SW 1271 (cell line): ENCODE data around the gene CDC25C.
A peak's percentile ranks its signal among the peaks of the same experiment; 100 is the strongest.

Experiments
- DNase-seq, 2 experiments: peaks; one replicate each; lab custom pipeline; 2025; lab: John Stamatoyannopoulos, UW

The CDC25C gene

DNA sequence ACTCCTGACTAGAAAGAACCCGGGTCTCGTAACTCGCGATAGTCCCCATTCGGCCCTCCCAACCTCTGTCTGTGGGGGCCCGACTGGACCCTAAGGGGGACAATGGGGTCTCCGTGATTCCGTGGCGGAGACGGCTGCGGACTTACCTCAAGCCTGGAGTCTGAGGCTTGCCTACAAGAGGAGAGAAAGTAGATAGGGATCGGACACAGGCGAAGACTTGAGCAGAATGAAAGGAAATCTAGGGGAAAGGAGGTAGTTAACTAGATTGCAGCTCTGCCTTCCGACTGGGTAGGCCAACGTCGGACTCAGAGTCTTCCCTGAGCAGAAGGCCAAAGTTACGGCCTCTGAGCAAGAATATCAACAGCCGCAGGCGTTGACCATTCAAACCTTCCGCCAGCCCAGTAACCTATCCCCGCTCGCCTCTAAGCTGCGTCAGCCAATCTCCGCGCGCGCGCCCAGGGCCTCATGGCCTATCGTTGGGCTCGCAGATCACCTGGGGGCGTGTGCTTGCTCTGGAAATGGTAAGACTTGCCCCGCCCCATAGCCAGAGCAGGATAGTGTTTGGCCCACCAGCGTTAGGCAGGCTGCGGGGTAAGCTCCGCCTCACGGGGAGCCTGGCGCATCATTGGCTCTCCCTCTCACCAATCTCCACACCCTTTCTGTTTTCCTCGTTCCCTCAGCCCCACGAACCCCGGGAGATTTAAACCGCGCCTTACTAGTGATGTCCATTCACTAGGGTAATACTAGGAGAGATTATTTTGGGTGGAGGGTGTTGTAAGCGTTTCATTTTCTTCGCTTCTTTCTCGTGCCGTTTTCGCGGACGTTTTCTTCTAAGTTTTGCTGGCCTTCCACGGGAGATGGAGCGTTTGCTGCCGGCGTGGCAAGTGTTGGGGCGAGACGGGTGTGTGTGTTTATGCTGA is at the start of gene CDC25C:
Gene CDC25C, minus strand, starts transcription at position 356 of the 920 bp plus-strand sequence. CDS start 624 bp downstream, outside the sequence.
- DNase-seq, result peak; percentile 100

DNA sequence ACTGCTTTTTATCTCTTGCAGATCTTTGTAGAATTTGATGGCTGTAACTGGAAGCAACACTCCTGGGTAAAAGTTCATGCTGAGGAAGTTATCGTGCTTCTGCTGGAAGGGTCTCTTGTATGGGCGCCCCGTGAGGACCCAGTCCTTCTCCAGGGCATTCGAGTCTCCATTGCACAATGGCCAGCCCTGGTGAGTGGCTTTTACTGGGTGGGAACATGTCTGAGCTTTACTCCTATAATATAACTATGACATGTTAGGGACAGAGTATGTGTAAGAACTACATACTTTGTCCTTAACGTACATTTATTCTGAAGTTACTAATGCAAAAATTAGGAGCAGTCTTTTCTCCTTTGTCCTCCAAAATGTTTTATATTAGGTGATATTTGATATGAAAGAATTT is 41.0 kb upstream of the CDC25C start:
- DNase-seq, result no peak

DNA sequence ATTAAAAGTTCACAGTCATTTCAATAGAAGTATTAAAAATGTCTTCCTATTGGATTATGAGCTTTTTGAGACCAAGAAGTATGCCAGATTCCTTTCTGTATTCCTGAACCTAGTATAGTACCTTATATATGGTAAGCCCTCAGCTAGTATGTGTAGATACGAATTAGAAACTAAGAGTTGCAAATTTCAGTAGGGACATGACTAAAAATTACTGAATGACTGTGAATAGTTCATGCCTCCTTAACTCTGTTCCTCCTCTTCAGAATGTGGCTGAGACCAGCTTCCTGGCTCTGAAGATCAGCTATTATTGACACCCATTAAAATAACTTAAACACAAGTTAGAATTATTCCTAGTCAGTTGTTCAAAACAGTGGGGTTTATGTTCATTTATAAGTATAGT is 40.6 kb upstream of the CDC25C start:
- DNase-seq, result no peak

DNA sequence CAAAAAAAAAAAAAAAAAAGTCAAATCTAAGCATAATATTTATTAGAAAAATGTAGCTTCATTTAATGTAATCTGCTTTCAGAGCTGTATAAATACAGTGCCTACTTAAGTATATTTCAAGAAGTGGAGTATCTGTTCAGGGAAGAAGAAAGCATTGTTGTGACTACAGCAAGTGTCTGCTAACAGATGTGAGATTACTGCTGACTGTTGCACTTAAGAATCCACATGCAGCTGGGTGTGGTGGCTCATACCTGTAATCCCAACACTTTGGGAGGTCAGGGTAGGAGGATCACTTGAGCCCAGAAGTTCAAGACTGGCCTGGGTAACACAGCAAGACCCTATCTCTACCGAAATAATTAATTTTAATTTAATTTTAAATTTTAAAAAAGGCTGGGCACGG is 39.9 kb upstream of the CDC25C start:
- DNase-seq, result no peak

DNA sequence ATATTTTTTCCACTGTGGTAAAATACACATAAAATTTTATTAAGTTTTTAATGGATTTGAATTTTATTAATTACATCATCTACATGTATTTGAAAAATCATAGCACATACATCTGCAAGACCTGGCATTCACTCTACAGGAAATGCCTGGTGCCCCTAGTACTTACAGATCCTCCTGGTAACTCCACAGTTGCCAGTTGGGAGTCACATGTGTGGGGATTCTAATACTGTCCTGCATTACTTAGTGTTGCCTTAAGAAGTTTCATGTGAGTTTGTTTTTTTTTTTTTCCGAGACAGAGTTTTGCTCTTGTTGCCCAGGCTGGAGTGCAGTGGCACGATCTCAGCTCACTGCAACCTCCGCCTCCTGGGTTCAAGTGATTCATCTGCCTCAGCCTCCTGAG is 38.9 kb upstream of the CDC25C start:
- DNase-seq, result no peak

DNA sequence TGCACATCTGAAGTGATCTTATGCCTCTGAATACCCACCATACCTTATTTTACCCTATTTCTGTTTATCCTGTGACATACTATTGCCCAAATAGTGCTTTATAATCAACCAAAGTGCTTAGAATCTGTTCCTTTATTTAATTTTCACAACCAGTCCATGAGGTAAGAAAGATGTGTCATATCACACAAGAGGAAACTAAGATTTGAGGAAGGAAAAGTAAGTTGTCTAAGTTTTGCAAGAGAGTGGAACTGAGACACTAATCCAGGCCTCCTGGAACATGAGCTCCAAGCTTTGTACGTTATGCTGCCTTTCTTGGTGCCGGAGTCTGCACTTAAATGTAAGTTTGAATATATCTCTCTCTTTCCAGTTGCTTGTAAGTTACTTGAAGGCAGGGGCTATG is 38.1 kb upstream of the CDC25C start:
- DNase-seq, result no peak

DNA sequence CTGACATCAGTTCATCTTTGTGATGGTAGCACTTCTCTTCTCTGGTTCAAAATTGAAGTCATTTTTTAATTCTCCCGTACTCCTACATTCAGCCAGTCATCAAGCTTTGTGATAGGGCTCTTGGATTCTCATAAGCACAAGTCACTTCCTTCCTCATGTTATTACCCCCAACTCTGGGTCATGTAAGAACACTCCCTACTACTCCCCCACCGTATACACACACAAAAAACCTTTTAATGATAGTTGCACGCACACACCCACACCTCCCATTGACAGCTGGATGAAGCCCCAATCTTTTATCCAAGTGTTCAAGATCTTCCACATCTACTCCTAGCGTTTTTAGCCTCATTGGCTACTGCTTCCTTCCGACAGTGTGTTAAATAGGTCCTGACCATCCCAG is 37.7 kb upstream of the CDC25C start:
- no peak for DNase-seq

DNA sequence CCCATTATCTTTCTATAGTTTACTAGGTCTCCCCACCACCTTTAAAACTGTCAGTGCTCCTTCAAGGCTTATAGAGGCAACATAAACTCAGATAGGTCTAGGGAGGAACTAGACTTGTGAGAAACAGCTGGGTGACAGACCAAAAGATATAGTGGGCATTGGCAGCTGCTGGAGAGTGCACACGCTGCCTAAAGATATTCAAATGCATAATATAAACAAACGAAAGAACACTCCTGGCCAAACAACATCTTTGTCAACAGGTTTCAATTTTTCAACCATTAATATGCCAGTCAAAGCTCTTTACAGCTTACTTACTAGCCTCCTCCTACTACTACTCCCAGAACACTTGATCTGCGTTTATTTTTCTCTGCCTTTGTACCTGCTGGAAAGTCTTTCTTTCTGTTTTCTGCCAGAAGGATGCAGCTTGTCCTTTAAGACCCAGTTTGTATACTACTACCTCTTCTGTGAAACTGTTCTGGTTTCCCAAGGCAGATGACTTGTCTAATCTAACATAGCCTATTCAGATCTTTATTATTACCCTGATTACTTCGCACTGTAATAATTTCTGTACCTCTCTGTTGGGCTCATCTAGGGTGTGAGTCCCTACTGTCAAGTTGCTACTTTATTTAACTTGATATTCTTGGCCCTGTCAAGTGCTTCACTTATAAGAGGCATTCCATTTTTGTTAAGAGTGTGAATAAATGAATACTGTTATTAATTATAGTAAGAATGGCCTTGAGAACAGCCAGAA is 35.2 kb upstream of the CDC25C start:
- DNase-seq, result no peak

DNA sequence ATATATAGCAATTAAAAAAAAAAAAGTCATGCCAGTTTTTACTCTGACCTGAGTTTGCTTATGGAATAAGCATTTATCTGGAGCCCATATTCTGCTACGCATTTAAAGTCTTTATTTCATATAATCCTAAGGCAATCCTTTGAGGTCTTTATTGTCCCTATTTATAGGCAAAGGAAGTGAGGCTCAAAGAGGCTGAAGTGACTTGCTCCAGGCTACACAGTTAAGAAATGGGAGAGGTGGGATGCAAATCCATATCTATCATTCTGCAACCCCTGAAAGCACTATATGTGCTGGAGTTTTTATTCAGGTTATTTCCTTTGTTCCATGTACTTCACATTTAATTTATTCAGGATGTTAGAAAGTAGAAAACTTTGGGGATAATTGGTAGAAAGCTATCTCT is 33.0 kb upstream of the CDC25C start:
- no peak for DNase-seq

DNA sequence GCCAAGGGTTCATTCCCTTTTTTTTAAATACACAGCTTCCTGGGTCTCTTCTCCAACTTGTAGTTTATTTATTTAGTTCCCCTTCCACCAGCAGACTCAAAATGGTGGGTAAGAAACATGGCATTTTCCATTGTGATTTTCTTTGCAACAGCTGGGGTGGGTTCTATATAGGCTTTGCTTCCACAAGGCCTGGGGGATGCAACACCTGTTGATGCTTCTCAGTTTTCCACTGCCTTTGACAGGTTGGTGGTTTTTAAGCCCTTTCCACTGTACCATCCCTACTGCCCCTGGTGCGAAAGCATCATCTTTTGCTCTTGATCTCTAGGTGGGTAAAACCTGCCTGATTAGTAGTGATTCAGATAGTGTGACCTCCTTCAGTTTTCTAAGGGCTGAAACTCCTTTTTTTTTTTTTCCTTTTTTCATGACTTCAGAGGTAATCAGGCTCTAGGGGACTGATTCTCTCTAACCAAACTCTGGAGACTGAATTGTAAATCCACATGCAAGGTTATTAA is 29.4 kb upstream of the CDC25C start:
- DNase-seq, result no peak

DNA sequence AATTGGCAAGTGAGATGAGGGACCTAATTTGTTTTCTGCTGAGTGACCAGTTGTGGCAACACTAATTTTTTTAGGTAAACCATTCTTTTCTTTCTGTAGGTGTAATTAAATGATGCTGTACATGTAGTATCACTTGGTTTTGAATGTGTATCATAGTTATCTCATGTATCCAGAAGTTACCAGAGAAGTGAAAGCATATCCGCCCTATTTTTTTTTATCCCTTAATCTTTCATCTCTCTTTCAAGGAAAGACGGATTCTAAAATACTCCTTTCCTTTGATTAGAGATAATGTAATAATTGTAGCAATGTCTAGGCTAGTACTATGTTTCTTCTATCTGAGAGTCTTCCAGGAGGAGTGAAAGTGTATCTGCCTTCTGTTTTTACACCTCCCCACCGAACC is 28.0 kb upstream of the CDC25C start:
- no peak for DNase-seq

DNA sequence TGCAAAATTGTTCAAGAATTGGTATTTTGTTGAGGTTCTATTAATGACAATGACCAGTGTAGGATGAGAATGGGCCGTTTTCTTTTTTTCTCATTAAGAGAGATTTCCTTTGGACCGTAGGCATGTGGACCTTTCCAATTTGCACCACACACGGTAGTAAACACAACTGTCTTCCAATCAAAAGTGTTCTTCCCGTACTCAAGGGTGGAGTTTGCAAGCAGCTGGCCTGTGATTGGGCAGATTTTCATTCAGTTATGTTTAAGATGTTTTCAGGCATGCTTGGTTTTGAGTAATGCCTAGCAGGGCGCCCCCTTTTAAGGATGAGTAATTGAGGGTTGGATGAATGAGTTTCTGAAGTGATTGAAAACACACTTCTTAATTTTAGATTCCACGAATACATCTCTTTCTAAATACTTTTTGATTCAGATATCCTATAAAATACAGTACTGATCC is 23.3 kb upstream of the CDC25C start:
- peak; percentile 33 to 70 for DNase-seq

DNA sequence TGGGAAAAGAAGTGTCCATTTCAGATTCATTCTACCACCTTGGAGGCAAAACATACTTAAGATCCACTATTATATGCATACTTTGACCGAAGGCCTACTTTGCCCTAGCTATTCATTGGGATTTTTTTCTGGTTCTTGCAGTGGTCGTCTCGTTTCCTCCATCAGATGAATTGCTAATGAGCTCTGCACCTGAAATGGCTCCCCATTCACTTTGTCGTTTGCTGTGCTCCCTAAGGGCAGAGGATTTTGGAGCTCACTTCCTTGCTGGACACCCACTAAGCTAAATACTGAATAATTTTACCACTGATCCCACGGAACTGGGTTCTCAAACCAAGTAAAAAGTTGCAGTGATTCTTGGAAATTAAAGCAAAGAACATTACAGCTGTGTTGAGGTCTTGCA is 22.8 kb upstream of the CDC25C start:
- DNase-seq, result no peak

DNA sequence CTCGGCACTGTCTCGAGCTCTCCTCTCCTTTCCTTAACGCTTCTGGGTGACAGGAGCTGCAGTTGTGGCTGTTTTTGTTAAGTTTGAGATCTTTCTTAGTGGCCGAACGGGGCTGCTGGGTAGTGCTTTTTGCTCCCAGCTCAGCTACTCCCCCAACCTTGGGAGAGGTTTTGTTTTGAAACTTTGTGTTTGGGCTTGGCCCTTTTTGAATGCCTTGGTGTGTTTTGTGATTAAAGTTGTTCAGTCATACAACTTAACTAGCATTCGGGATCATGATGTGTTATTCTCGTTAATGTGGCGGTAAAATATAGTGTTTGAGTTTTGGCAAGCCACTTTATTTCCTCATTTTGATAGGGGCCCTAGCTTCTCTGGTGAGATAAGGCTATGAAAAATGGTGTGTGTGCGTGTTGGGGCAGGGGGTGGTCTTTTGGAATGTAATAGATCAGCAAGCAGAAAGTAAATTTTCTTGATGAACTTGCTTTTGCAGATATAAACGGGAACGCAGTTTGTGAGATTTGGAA is 22.0 kb upstream of the CDC25C start:
- no peak for DNase-seq

DNA sequence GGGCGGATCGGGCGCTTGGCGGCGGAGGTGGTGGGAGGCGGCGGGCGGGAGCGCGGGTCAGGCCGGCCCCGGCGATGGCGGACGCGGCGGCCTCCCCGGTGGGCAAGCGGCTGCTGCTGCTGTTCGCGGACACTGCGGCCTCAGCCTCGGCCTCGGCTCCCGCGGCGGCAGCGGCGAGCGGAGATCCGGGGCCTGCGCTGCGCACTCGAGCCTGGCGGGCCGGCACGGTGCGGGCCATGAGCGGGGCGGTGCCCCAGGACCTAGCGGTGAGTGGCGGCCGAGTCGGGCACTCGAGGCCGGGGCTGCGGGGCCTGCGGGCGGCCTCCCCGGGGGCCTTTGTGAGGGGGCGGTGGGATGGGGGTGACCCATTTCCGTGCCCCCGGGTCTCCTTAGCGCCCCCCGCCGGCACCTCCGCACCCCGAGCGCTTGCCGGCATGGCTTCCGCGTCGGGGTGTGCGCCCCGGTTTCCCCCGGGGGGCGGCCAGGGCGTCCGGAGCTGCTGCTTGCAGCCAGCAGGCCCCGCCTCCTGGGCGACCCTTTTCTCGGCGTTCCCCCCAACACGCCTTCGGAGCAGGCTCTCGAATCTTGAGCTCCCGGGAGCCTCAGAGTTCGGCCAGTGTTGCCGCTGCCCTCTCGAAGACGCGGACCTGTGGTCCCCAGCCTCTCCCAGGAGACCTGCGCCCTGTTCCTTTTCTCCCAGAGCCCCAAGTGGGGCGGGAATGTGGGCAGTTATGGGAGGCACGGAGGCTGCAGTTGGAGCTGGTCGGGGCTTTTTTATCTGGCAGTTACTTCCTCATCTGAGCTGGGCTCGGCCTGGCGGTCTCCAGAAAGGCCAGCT is 21.3 kb upstream of the CDC25C start:
- DNase-seq, result peak; percentile 37 to 52

DNA sequence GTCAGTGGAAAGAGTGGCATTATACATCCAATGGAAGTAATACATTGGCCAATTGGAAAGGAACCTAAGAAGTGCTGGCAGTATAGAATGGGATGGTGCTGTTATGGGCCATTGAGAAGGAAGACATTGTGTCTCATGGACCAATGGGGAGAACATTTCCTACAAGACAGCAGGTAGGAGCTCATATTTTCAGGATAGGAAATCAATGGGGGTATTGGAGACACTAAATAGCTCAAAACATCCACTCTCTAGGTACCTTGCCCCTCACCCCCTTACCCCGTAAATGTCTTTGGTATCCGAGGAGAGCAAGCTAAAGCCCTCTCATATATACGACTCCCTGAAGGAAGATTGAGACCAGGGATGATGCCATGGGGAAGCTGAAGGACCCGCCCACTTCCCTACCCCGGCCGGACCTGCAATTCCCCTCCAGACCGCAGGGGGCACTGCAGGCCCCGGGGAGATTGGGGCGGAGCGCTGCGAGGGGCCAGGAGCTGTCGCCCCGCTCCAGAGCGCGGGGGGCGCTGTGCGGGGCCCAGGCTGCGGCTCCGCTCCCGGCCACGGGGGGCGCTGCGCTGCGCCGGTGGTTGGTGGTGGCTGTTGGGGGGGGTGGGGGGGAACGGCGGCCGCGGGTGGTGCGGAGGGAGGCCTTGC is 20.6 kb upstream of the CDC25C start, which contains the start of gene KDM3B:
Gene KDM3B, plus strand, starts transcription at position 615 of the 651 bp plus-strand sequence. CDS start 111 bp downstream, outside the sequence.
- peak; percentile 81 to 86 for DNase-seq

DNA sequence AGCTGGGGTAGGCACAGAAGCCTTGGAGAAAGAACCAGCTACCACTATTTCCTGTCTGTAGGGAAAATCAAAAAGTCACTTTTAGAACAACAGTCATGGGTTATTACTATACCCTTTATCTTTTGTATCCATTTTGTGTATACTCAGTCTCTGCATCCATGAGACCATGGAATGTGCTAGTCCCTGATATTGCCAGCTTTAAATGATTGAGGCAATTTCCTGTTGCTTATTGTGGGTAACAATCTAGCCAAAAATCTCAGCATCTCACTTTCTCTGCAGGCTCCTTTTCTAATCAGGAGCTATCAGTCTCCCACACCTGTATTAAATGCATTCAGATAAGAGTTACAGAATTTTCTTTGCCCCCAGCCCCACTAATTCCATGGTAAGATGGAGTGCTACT is 19.9 kb upstream of the CDC25C start:
- no peak for DNase-seq

DNA sequence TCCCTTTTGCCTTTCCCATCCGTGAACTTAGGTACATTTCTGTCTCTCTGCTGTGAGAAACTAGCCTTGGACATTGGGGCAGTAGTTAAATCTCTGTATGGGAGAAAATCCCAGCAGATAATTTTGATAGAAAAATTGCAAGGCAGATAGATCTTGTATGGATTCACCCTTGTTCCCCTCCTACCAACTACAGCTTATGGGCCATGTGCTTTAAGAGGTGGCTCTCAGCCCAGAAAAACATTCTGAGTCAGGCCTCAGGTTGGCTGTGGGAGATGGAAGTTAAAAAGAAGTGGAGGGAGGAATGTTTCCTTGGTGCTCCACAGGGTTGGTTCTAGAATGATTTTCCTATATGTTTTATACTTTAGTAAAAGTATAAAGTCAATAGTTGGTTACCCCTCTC is 19.5 kb upstream of the CDC25C start:
- DNase-seq, result no peak

DNA sequence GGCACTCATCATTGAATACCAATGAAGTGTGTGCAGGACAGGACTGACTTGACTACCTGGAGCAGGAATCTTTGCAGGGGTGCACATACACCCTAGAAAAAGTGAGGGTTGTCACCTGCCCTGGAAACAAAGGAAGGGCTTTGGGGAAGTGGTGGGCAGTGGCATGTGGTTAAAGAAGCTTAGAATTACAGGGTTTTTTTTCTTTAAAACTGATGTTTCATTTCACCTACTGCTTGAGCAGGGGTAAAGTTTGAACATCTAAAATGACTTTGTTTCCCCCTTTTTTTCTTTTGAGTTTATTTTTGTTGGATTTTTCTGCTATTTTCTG is 18.9 kb upstream of the CDC25C start:
- DNase-seq, result no peak

DNA sequence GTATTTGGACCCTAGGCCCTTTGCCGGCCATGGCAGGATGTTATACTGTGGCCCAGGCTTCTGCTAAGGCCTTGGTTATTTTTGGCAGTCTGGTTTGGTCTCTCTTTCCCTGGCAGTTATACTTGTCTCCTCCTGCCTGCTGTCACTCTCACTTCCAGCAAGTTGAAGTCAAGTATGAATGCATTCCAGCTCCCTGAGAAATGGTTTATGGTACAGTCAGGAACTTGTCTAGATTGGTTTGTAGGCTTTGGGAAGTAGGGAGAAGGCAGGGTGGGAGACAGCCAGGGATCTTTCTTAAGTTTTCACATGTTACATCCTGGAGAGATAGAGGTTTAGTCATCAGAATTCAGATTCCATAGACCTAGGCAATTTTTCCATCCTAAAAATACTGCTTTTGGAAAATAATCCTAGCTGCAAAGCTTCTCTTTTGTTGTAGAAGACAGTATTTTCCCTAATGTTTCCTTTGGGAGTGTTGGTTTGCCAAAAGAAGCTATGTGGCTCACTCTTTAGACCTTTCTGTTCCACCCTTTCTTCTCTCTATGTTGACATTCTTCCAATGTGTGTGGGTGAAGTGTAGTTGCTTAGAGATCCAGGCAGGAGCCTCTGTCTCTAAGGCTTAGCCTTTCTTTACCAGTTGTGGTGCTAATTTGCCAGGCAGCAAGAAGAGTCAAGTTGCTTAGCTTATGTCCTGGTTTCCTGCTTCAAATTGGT is 18.4 kb upstream of the CDC25C start:
- DNase-seq, result no peak

DNA sequence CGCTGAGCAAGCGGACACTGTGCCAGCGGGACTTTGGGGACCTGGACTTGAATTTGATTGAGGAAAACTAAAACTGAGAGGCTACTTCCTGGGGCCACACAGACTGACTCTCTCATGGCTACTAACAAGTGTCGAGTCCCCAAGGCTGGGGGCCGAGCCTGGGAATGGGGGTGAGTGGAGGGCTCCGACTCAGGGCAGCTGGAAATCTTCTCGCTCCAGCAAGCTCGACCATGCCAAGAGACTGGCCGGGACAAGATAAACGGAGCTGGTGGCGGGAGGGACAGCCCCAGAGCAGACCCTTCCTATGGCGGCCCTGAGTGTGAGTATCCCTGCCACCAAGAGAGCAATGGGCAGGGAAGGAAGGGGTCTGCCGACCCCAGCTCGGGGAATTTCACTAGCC is 15.3 kb upstream of the CDC25C start:
- no peak for DNase-seq
